NCI-H82 (cell line): Measurements from ENCODE around the gene KPTN.

ENCODE experiments used
- DNase-seq: peaks from one replicate; lab custom pipeline; 2025; lab: John Stamatoyannopoulos, UW

Gene KPTN

DNA sequence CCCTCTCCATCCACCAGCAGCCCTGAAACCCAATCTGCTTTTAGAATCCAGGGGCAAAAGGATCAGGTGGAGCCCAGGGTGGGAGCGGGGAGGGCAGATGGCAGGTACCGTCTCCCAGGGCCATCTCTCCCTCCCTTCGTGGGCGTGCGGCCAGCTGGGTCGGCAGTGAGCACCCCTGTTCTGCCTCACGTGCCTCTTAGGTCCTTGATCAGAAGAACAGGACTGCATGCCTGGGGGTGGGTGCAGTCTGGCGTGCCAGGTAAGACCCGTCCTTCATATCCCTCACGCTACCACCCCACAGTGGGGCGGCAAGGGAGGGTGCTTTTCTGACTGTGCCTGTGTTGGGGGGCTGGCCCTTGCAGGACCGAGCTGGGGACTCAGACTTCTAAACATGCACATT is 14.3 kb downstream of the KPTN start:
- DNase-seq: peak; percentile 51

- DNase-seq: no peak
Observed at GRCh38 chr19:47469363-47469700, 14.7 kb downstream of the KPTN start.

DNA sequence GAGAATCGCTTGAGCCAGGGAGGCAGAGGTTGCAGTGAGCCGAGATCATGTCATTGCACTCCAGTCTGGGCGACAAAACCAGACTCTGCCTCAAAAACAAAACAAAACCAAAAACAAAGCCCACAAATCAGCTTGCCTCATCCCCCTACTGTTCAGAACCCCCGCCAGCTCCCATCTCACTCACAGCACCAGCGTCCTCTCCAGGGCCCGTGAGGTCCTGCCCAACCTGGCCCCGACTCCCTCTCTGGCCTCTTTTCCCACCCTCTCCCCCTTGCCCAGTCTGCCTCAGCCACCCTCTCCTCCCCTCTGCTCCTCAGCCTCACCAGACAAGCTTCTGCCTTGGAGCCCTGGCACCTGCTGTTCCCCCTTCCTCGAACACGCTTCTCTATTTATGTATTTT is 16.1 kb downstream of the KPTN start:
- DNase-seq: no peak

DNA sequence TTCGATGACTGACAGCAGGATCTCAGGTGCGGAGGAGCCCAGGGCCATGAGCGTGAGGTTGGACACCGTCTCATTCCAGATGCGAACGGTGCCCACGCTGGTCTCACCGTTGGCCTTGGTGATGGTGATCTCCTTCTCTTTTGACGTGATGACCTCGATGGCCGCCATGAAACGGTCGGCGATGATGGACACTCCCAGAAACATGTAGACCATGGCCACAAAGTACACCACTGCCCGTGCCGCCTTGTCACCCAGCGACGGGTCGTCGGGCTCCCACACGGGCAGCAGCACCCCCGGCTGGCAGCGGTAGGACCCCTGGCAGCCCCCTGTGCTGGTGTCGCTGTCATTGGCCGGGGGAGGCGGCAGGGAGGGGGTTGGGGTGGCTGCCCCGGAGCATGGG is 18.1 kb downstream of the KPTN start:
- DNase-seq: no peak

- DNase-seq: no peak
Observed at GRCh38 chr19:47464675-47465419, 19.2 kb downstream of the KPTN start.

GRCh38 chr19:47461876-47462275 is 22.1 kb downstream of the KPTN start:
- no peak for DNase-seq

GRCh38 chr19:47459477-47459876 is 24.5 kb downstream of the KPTN start:
- DNase-seq: no peak

- DNase-seq: no peak
Observed at GRCh38 chr19:47458672-47459071, 25.3 kb downstream of the KPTN start.

GRCh38 chr19:47456721-47457474 is 27.1 kb downstream of the KPTN start:
- no peak for DNase-seq

DNA sequence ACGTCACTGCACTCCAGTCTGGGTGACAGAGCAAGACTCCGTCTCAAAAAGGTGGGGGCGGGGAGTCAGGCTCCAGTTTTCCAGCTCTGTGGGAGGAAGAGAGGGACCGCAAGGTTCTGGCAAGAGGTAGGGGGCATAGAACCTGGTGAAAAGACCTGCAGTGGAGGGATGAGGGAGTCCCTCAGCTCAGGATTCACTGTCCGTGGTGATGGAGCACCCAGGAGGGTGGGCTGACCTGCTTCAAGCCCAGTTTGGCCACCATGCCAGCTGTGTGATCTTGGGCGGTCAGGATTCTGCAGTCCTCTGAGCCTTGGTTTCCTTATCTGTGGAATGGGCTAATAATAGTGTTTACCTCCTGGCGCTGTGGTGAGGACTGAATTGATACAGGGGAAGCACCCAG is 33.5 kb downstream of the KPTN start:
- DNase-seq: no peak

DNA sequence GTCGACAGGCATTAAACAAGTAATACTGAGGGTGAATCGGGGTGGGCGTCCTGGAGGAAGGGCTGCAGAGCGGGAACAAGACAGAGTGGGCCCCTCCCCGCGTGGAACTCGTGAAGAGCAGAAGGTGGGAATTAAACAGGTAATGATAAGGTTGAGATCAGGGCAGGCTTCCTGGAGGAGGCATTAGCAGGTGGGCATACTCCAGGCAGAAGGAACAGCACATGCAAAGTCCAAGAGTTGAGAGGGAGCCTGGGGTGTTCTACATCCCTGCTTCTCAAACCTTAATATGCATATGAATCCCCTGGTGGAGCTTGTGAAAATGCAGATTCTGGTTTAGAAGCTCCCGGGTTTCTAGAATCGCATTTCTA is 35.7 kb downstream of the KPTN start:
- no peak for DNase-seq

DNA sequence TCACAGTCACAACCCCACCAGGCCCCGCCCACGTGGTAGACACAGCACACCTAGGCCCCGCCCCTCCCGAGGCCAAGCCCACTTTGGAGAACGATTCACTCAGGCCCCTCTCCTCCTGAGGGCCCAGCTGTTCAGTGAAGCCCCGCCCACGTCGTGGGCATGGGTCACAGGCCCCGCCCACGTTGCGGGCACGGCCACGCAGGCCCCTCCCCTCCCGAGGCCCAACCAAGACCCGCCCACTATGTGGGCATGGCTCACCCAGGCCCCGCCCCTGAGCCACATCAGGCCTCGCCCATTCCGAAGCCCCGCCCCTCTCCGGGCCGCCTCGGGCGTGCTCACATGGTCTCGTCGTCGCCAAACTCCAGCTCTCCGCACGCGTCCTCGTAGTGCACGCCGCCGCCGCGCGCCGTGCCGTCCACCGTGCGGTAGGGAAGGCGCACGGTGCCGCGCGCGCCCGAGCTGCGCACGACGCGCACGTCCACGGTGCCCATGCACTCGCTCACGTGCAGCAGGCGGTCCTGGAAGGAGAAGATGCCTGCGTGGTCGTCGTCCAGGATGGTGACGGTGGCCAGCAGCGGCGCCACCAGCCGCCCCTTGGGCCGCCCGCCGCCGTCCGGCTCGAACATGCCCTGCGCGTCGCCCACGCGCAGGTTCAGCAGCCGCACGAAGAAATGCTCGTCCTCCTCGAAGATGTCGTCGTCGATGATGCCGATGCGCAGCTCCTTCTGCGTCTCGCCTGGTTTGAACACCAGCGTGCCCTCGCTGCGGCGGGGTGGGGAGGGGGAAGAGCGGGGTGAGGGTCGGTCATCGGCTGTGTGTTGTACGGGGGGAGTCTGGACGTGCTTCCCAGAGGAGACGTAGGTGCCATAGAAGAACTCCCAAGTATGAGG is 36.3 kb downstream of the KPTN start:
- DNase-seq: peak; percentile 99

DNA sequence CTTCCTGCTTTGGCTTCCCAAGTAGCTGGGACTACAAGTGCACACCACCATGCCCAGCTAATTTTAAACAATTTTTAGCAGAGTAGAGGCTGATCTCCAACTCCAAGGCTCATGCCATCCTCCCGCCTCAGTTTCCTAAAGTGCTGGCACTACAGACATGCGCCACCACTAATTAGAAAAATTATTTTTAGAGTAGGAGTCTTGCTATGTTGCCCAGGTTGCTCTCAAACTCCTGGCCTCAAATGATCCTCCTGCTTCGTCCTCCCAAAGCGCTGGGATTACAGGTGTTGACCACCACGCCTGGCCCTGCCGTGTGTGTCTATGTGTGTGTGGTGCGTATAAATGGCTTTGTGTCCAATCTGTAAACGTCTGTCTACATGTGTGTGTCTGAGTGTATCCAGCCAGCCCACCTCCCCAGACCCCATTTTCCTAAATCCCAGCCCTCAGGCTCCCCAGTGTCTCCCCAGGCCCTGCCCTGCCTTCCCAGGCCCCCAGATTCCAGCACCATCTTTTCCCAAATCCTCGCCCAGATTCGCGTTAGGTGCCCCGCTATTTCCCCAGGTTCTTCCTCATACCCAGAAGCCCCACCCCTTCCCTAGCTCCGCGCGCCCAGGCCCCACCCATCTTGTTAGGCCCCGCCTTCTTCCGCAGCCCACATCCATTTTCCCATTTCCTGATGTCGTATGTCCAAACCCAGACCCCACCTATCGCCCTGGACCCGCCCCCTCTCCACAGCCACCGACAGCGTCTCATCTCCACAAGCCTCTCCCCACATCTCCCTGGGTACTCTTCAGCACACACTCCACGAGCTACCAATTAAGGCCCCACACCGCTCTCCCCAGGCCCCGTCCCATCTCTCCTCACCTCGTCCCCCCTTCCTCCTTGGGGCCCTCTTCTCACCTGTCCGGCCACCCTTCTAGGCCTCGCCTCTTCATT is 37.2 kb downstream of the KPTN start:
- DNase-seq: peak; percentile 96

GRCh38 chr19:47445937-47446402 is 38.0 kb downstream of the KPTN start:
- DNase-seq: peak; percentile 91

GRCh38 chr19:47445527-47445926 is 38.5 kb downstream of the KPTN start:
- DNase-seq: peak; percentile 71

GRCh38 chr19:47444388-47444821 is 39.6 kb downstream of the KPTN start:
- DNase-seq: no peak

DNA sequence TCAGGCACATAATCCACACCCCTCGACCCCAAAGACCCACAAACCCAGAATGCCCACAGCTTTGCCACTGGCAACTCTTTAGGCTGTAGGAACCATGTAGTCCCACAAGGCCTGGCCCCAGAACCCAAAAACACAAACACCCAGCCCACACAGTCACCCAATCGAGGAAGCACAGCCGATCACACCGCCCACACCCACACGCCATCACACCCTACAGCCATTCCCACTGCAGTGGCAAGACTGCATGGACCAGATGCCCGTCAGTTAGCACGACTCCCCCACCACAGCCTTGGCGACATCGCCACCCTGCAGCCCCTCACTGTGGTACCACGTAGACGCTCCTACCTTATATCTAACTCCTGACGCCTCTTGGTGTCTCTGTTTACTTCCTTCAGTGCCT is 40.7 kb downstream of the KPTN start:
- DNase-seq: no peak

DNA sequence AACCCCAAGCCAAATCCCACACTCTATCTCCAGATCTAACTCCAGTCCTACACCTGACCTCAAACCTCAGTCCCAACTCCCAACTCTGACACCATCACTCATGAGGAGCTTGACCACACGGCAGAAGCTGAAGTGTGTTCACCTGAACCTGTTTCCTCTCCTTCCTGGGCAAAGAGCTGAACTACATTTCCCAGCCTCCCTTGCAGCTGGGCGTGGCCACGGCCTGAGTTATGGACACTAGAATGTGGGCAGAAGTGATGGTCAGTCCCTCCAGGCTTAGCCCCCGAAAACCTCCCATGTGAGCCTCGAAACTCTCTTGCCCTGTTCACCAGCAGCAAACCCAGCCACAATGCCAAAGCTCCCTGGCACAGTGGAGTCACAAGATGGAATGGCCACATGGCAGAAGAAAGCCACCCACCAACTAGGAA is 45.2 kb downstream of the KPTN start:
- DNase-seq: peak; percentile 47

DNA sequence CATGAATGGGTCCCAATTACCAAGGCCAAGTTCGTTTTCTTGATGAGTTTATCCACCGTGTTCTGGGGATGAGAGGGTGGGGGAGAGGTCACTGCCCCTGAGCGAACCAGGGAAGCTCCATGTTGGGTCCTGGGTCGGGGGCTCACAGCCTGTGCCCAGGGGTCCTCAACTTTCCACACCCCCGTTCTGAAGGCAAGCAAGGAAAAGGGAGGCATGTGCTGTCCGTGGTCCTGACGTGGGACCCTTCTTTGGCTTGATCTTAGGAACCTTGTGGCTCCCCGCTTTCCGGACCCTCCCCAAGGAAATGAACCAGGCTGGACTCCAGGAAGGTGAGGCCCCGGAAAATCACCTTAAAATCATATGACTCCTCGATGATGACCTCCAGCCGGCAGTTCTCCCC is 46.5 kb downstream of the KPTN start:
- no peak for DNase-seq

DNA sequence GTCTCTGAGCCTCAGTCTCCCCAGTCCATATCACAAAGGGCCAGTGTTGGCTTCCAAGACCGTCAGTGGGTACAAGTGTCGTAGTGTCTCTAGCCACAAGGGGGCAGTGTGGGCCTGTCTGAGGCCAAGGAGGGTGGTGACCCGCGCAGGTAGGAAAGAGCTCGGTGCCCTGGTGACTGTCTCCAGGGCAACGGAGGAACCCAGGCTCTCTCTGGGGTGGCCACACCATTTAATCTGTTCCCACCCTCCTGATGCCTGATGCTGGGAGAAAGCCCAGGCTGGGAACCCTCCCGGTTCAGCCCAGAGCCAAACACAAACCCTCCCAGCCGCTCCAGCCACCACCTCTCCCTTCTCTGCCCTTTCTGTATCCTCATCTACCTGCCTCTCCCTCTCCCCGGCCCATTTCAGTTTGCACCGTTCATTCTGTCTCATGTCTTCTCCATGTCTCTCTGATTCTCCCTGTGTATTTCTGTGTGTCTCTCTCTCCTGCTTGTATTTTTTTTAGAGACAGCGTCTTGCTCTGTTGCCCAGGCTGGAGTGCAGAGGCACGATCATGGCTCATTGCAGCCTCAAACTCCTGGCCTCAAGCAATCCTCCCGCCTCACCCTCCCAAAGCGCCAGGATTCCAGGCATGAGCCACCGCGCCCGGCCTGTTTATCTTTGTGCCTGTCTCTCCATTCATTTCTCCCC is 47.2 kb downstream of the KPTN start:
- DNase-seq: peak; percentile 89

DNA sequence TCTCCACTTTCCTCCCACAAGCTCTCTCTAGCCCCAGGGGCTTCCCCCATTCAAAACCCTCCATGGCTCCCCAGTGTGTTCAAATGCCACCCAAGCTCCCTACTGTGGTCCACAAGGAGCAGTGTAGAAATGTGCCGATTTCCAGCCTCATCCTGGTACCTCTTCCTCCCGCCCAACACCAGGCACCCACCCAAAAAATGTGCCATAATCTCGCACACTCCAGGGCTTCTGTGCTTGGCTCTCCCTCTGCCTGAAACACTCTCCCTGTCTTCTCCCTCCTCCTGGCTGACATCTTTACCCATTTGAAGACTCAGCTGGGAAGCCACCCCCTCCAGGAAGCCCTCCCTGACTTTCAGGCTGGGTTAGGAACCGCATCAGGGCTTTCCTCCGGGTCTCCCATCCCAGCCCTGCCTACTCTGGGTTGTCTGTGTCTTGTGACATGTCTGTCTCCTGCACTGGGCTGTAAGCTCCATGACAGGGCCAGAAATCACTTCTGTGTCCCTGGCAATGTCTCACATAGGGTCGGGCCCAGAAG is 48.1 kb downstream of the KPTN start:
- DNase-seq: no peak
